HCT116 (cell line): ENCODE data around the gene AUTS2. TPM values are rescaled to one million over a fixed set of nuclear protein-coding genes. Genes with fewer than 3 reads are reported as not detected.

Experiments
- ATAC-seq: fragments of 200-7000 bp; cut with Tn5 transposase; 2 replicates; pipeline ENCODE4 v1.9.1; 2020; ENCODE audit warnings: mild to moderate bottlenecking, moderate library complexity
- BruUV-seq: library from RNA; stranded (reverse); fragments of 400-500 nt; replicated peaks from 2 replicates; lab custom pipeline; 2021; lab: Mats Ljungman, UMichigan
- CTCF ChIA-PET: fragments of 300-600 bp; sonication (Branson Sonifier 250); formaldehyde crosslinking; loops from one replicate; lab custom pipeline; 2021; ENCODE audit warnings: antibody characterized with exemption; lab: Charles Lee
- POLR2A ChIA-PET: fragments of 300-600, 350-600 bp; sonication (Branson Sonifier 250); formaldehyde crosslinking; loops from one replicate; lab custom pipeline; 2021; ENCODE audit warnings: antibody characterized with exemption; lab: Charles Lee
- RAD21 ChIA-PET, 2 experiments: fragments of 300-600 bp; sonication (Branson Sonifier 250); formaldehyde crosslinking; loops; one replicate each; lab custom pipeline; 2023; ENCODE audit warnings: low total read pairs in 2 of 2; ENCODE audit not compliant: uncharacterized antibody in 2 of 2, unreplicated experiment in 2 of 2, low non-redundant PET in 1 of 2; lab: Charles Lee
- DNase-seq: peaks from one replicate; pipeline ENCODE4 v3.0.0-alpha.2; 2010; ENCODE audit warnings: low read depth, low spot score
- H2AFZ ChIP-seq: fragments of 200-600 bp; shearing (Covaris generic), sonication (generic); 2 replicates; pipeline ENCODE4 v1.6.1; 2017; ENCODE audit warnings: low read depth, mixed run types, mixed read lengths, antibody characterized with exemption, low read length; ENCODE audit not compliant: poor library complexity, severe bottlenecking
- H3K27ac ChIP-seq: 2 replicates; pipeline ENCODE4 v1.5.1; 2012; ENCODE audit warnings: low read depth, low read length
- H3K27me3 ChIP-seq: fragments of 200-600 bp; sonication (generic); 2 replicates; pipeline ENCODE4 v1.6.1; 2016; ENCODE audit warnings: mixed run types, low read length, mixed read lengths; ENCODE audit not compliant: insufficient read depth
- H3K36me3 ChIP-seq, 2 experiments: fragments of 200-500 bp in 1 of 2; fragments of 200-600 bp in 1 of 2; sonication (Bioruptor generic) in 1 of 2; sonication (generic) in 1 of 2; 2 replicates each; pipeline versions ENCODE4 v1.5.1 to v1.6.1; 2014 to 2016; ENCODE audit warnings: low read length in 2 of 2, inconsistent platforms in 1 of 2, mixed read lengths in 1 of 2, mixed run types in 1 of 2; ENCODE audit not compliant: insufficient read depth in 2 of 2, control insufficient read depth in 1 of 2
- H3K4me1 ChIP-seq, 2 experiments: fragments of 200-600 bp in 1 of 2; sonication (generic) in 1 of 2; 2 replicates each; pipeline versions ENCODE4 v1.5.1 to v1.6.1; 2012 to 2017; ENCODE audit warnings: low read length in 2 of 2, inconsistent platforms in 1 of 2, mild to moderate bottlenecking in 1 of 2, mixed read lengths in 1 of 2, mixed run types in 1 of 2, moderate library complexity in 1 of 2; ENCODE audit not compliant: insufficient read depth in 2 of 2, control insufficient read depth in 1 of 2
- H3K4me2 ChIP-seq: fragments of 200-600 bp; sonication (generic); 2 replicates; pipeline ENCODE4 v1.6.1; 2017; ENCODE audit warnings: mixed run types, low read length, mixed read lengths
- H3K4me3 ChIP-seq, 2 experiments: fragments of 200-600 bp in 1 of 2; sonication (generic) in 1 of 2; replicated peaks in 1 of 2; 2 replicates each; pipeline ENCODE4 v1.5.1; 2011 to 2016; ENCODE audit warnings: low read length in 2 of 2, control low read depth in 1 of 2, low read depth in 1 of 2, mild to moderate bottlenecking in 1 of 2, mixed read lengths in 1 of 2, mixed run types in 1 of 2
- H3K79me2 ChIP-seq: fragments of 200-600 bp; sonication (generic); 2 replicates; pipeline ENCODE4 v1.6.1; 2017; ENCODE audit warnings: mild to moderate bottlenecking, mixed run types, low read length, moderate library complexity, mixed read lengths; ENCODE audit not compliant: insufficient read depth
- H3K9ac ChIP-seq: fragments of 200-600 bp; sonication (generic); 2 replicates; pipeline ENCODE4 v1.6.1; 2016; ENCODE audit warnings: low read length, mixed read lengths
- H3K9me2 ChIP-seq: fragments of 200-600 bp; sonication (generic), shearing (Covaris generic); 2 replicates; pipeline ENCODE4 v1.6.1; 2017; ENCODE audit warnings: mixed run types, mild to moderate bottlenecking, moderate library complexity; ENCODE audit not compliant: insufficient read depth
- H3K9me3 ChIP-seq, 2 experiments: fragments of 200-500 bp in 1 of 2; fragments of 200-600 bp in 1 of 2; sonication (Bioruptor generic) in 1 of 2; sonication (generic) in 1 of 2; 2 replicates each; pipeline ENCODE4 v1.6.1; 2014 to 2017; ENCODE audit warnings: low read length in 2 of 2, mixed read lengths in 2 of 2, inconsistent platforms in 1 of 2, low read depth in 1 of 2, mild to moderate bottlenecking in 1 of 2, mixed run types in 1 of 2, moderate library complexity in 1 of 2; ENCODE audit not compliant: control insufficient read depth in 1 of 2, insufficient read depth in 1 of 2
- H4K20me1 ChIP-seq: fragments of 200-600 bp; sonication (generic), shearing (Covaris generic); 2 replicates; pipeline ENCODE4 v1.6.1; 2017; ENCODE audit warnings: mixed run types, mild to moderate bottlenecking, moderate library complexity; ENCODE audit not compliant: insufficient read depth
- CBX3 ChIP-seq: IDR thresholded peaks from 2 replicates; pipeline ENCODE4 v1.6.1; 2012; ENCODE audit warnings: low read depth
- CEBPB ChIP-seq: IDR thresholded peaks from 2 replicates; pipeline ENCODE4 v1.6.1; 2012; ENCODE audit warnings: low read depth
- EGR1 ChIP-seq: IDR thresholded peaks from 2 replicates; pipeline ENCODE4 v1.6.1; 2012; ENCODE audit warnings: low read depth
- ELF1 ChIP-seq: IDR thresholded peaks from 2 replicates; pipeline ENCODE4 v1.6.1; 2012; ENCODE audit warnings: low read depth, borderline replicate concordance
- EZH2 ChIP-seq: fragments of 200-600 bp; sonication (generic); IDR thresholded peaks from 2 replicates; pipeline ENCODE4 v1.6.1; 2017; ENCODE audit warnings: antibody characterized with exemption, mixed run types
- EZH2phosphoT487 ChIP-seq: fragments of 200-600 bp; IDR thresholded peaks from 2 replicates; pipeline ENCODE4 v1.6.1; 2018; ENCODE audit warnings: antibody characterized with exemption, borderline replicate concordance
- FOSL1 ChIP-seq: IDR thresholded peaks from 2 replicates; pipeline ENCODE4 v1.6.1; 2012; ENCODE audit warnings: low read depth
- JUND ChIP-seq: IDR thresholded peaks from 2 replicates; pipeline ENCODE4 v1.6.1; 2012
- POLR2A ChIP-seq: IDR thresholded peaks from 2 replicates; pipeline ENCODE4 v1.7.0; 2011; ENCODE audit warnings: borderline replicate concordance; ENCODE audit not compliant: insufficient read depth, insufficient read length; ENCODE audit errors: extremely low read depth
- POLR2AphosphoS5 ChIP-seq: IDR thresholded peaks from 2 replicates; pipeline ENCODE4 v1.6.1; 2011; ENCODE audit warnings: mild to moderate bottlenecking, low read depth, low read length, moderate library complexity
- RAD21 ChIP-seq: IDR thresholded peaks from 2 replicates; pipeline ENCODE4 v1.6.1; 2012; ENCODE audit warnings: low read depth, mild to moderate bottlenecking
- SIN3A ChIP-seq: IDR thresholded peaks from 2 replicates; pipeline ENCODE4 v1.6.1; 2012; ENCODE audit warnings: low read depth
- SP1 ChIP-seq: IDR thresholded peaks from 2 replicates; pipeline ENCODE4 v1.6.1; 2012; ENCODE audit warnings: low read depth
- TCF7L2 ChIP-seq: IDR thresholded peaks from 2 replicates; pipeline ENCODE4 v1.7.0; 2011; ENCODE audit warnings: borderline replicate concordance, inconsistent platforms; ENCODE audit not compliant: insufficient read depth, insufficient read length; ENCODE audit errors: extremely low read depth
- YY1 ChIP-seq: IDR thresholded peaks from 2 replicates; pipeline ENCODE4 v1.6.1; 2011; ENCODE audit warnings: low read length, low read depth, moderate library complexity, mild to moderate bottlenecking; ENCODE audit not compliant: insufficient replicate concordance; ENCODE audit errors: extremely low read depth
- ZFX ChIP-seq: fragments of 450-650 bp; IDR thresholded peaks from 2 replicates; pipeline ENCODE4 v1.6.1; 2017
- ZNF274 ChIP-seq: fragments of 200-500 bp; sonication (Bioruptor generic); IDR thresholded peaks from 2 replicates; pipeline ENCODE4 v1.6.1; 2014; ENCODE audit warnings: mild to moderate bottlenecking, low read depth, low read length, inconsistent platforms
- intact Hi-C: fragments of 100-400 bp; cut with micrococcal nuclease; formaldehyde crosslinking; loops from 2 replicates; pipeline ENCODE4 v1.10.0; 2022
- total RNA-seq: library from RNA; stranded (reverse); gene quantifications from one replicate; pipeline ENCODE4 v1.2.1, GENCODE V29; 2021; ENCODE audit not compliant: unreplicated experiment
- TF ChIP-seq, protein P1 (sequence below): IDR thresholded peaks from 2 replicates; pipeline ENCODE4 v1.6.1; 2012
- TF ChIP-seq, protein P2 (sequence below): IDR thresholded peaks from 2 replicates; pipeline ENCODE4 v1.6.1; 2012
- TF ChIP-seq, protein P3 (sequence below): IDR thresholded peaks from 2 replicates; pipeline ENCODE4 v1.6.1; 2012; ENCODE audit warnings: low read depth

The AUTS2 gene
- total RNA-seq, 1 experiment from 2014 or later: 0.93 TPM

DNA sequence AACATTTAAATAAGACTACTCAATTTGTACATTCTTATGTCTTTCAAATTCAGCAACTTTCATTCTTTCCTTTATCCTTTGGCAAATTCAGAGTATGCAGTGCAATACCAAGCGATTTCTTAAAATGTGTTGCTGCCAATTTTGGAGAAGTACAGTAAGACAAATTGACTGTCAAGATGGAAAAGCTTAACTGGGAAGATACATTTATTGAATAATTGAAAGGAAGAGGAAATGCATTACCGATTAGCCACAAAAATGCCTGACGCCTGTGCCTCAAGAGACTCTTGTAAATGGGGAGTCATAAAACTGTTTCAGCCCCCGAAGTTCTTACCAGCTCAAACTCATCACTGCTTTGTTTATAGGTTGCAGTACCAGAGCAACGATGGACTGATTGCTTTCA lies 1160.4 kb downstream of the AUTS2 start (continued):
- TF ChIP-seq ZNF274: no peak
- TF ChIP-seq YY1: no peak
- TF ChIP-seq, protein P1, sequence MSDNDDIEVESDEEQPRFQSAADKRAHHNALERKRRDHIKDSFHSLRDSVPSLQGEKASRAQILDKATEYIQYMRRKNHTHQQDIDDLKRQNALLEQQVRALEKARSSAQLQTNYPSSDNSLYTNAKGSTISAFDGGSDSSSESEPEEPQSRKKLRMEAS: no peak

DNA sequence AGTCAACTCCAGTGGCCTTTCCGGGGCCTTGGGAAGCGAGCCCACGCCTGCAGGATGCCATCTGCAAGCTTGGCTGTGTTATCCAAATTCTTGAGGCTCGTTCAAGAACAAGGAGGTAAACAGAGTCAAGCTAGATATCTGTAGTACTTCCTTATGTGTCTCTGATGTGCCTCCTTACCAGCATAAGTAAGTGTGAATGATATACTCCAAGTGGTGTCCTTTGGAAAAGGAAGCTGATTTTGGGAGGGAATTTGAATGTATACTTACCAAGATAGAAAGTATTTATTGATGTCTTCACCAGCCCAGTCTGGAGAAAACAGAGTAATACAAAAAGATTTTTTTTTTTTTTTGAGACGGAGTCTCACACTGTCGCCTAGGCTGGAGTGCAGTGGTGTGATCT lies 1161.4 kb downstream of the AUTS2 start:
- Histone ChIP-seq H3K27me3 (no peaks in the 10 kb centered on the region), H3K79me2 (no peaks in the 10 kb centered on the region), H3K4me2 (no peak overlapping the region), H3K9me3 (peaks cover 8 to 13% of the 10 kb centered on the region in 2 experiments; a peak in 2 of 4 replicates), H4K20me1 (no peaks in the 10 kb centered on the region), H2AFZ (no peak overlapping the region), H3K9ac (no peak overlapping the region), H3K36me3 (no peaks in the 10 kb centered on the region), H3K4me1 (no peaks in the 10 kb centered on the region), H3K4me3 (no peak overlapping the region), H3K9me2 (no peaks in the 10 kb centered on the region), H3K27ac (no peak overlapping the region)
- CTCF ChIA-PET: no interaction called here
- POLR2A ChIA-PET: no interaction called here
- no peak for ATAC-seq
- intact Hi-C loops: no loop called here
- RAD21 ChIA-PET: no interaction called here
- no TSS peak for BruUV-seq
- TF ChIP-seq JUND: no peak
- no peak for TF ChIP-seq CBX3
- TF ChIP-seq SIN3A: no peak
- TF ChIP-seq POLR2AphosphoS5: no peak
- TF ChIP-seq CEBPB: no peak
- TF ChIP-seq, protein P2, sequence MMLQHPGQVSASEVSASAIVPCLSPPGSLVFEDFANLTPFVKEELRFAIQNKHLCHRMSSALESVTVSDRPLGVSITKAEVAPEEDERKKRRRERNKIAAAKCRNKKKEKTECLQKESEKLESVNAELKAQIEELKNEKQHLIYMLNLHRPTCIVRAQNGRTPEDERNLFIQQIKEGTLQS: no peak
- TF ChIP-seq, protein P3, sequence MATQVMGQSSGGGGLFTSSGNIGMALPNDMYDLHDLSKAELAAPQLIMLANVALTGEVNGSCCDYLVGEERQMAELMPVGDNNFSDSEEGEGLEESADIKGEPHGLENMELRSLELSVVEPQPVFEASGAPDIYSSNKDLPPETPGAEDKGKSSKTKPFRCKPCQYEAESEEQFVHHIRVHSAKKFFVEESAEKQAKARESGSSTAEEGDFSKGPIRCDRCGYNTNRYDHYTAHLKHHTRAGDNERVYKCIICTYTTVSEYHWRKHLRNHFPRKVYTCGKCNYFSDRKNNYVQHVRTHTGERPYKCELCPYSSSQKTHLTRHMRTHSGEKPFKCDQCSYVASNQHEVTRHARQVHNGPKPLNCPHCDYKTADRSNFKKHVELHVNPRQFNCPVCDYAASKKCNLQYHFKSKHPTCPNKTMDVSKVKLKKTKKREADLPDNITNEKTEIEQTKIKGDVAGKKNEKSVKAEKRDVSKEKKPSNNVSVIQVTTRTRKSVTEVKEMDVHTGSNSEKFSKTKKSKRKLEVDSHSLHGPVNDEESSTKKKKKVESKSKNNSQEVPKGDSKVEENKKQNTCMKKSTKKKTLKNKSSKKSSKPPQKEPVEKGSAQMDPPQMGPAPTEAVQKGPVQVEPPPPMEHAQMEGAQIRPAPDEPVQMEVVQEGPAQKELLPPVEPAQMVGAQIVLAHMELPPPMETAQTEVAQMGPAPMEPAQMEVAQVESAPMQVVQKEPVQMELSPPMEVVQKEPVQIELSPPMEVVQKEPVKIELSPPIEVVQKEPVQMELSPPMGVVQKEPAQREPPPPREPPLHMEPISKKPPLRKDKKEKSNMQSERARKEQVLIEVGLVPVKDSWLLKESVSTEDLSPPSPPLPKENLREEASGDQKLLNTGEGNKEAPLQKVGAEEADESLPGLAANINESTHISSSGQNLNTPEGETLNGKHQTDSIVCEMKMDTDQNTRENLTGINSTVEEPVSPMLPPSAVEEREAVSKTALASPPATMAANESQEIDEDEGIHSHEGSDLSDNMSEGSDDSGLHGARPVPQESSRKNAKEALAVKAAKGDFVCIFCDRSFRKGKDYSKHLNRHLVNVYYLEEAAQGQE: no peak
- TF ChIP-seq FOSL1: no peak
- TF ChIP-seq ELF1: no peak
- no peak for TF ChIP-seq EGR1
- no peak for TF ChIP-seq POLR2A
- TF ChIP-seq SP1: no peak
- no peak for TF ChIP-seq EZH2phosphoT487
- no peak for TF ChIP-seq RAD21
- no peak for TF ChIP-seq ZFX
- no peak for TF ChIP-seq TCF7L2
- TF ChIP-seq EZH2: no peak
- DNase-seq: no peak
